ENCODE data around the gene IMMP2L.

DNA sequence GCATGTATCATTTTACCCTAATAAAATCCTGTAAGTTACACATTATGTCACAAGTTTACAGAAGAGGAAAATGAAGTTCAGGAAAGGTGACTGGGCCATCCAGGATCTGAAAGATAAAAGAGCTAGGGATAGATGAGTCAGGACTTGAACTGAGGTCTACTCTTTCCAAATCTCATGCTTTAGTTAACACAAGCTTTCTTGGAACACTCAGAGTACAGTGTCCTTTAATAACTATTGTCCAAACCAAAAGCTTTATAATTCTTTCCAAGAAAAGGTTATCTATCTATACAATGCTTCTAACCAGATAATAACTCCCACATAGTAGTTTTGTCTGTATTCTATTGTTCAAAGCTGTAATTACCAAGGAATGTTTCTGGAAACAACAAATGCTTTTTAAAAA, 306.7 kb downstream of the IMMP2L start:
- TF ChIP-seq, protein P1, sequence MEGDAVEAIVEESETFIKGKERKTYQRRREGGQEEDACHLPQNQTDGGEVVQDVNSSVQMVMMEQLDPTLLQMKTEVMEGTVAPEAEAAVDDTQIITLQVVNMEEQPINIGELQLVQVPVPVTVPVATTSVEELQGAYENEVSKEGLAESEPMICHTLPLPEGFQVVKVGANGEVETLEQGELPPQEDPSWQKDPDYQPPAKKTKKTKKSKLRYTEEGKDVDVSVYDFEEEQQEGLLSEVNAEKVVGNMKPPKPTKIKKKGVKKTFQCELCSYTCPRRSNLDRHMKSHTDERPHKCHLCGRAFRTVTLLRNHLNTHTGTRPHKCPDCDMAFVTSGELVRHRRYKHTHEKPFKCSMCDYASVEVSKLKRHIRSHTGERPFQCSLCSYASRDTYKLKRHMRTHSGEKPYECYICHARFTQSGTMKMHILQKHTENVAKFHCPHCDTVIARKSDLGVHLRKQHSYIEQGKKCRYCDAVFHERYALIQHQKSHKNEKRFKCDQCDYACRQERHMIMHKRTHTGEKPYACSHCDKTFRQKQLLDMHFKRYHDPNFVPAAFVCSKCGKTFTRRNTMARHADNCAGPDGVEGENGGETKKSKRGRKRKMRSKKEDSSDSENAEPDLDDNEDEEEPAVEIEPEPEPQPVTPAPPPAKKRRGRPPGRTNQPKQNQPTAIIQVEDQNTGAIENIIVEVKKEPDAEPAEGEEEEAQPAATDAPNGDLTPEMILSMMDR (IDR thresholded peaks at IDR 0.05), result no peak
- no peak for TF ChIP-seq EZH2 (IDR thresholded peaks at IDR 0.05)
